GM18951 (cell line): Measurements from ENCODE around the gene DDX27.

Source experiments
- POLR2A ChIP-seq: IDR thresholded peaks from 4 replicates; pipeline ENCODE4 v1.6.1; 2011; ENCODE audit warnings: mild to moderate bottlenecking; ENCODE audit not compliant: insufficient read length, insufficient read depth; ENCODE audit errors: extremely low read depth
- in situ Hi-C: fragments of 300-500 bp; cut with MboI; formaldehyde crosslinking; loops from one replicate; pipeline ENCODE4 v1.12.0; 2022; ENCODE audit warnings: low sequenced_read_pairs, mixed read lengths, inconsistent platforms; ENCODE audit not compliant: unreplicated experiment

Gene DDX27

DNA sequence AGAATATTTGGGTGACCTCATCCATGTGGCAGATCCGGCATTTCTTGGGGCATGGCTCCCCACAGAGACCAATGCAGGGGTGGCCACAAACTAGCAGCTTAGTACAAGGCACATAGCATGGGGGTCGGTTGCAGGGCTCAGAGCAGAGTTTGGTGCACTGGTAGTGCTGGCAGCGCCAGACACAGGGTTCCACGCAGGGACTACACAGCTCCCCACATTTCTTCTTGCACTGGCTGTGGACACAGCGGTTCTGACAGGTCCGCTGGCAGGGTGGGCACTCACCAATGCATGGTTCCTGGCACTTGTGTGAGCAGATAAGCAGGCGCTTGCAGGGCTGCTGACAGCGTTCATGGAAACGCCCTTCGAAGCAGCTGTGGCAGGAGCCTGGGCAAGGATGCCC, 29.1 kb downstream of the DDX27 start:
- TF ChIP-seq POLR2A = no peak
- in situ Hi-C loops = no loop called here

- no peak for TF ChIP-seq POLR2A
- in situ Hi-C loops = no loop called here
Observed at GRCh38 chr20:49248879-49249665, 29.9 kb downstream of the DDX27 start.

DNA sequence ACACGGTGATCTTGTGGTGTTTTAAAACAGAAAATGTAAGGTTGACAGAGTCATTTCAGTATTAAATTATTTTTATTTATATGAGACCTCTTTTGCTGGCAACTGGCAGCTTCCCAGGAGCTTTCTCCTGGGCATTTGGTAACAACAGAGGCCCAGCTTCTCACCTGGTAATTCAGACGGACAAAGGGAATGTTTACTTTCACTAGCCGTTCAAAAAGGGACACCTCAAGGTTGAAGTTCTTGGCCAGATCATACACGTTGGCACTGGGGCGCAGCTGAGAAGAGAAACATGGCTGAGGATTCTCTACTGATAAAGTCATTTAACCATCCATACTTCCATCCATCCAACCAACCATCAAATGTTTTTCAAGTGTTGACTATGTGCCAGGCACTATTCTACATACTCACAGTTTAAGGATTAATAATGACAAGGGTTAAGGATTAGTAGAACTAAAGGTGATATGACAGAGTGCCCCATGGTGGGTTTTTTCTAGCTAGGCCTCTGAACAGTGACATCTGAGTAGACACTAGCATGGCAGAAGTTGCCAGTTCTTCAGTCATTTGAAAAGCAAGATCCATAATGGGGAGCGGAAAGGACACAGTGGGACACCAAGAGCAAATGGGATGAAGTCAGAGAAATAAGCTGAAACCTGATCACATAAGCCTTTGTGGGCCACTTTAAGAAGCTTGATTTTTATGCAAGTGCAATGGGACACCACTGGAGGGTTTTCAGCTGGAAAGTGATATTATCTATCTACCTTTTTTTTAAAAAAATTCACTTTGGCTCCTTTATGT, 33.5 kb downstream of the DDX27 start:
- in situ Hi-C loops = no loop called here
- no peak for TF ChIP-seq POLR2A

DNA sequence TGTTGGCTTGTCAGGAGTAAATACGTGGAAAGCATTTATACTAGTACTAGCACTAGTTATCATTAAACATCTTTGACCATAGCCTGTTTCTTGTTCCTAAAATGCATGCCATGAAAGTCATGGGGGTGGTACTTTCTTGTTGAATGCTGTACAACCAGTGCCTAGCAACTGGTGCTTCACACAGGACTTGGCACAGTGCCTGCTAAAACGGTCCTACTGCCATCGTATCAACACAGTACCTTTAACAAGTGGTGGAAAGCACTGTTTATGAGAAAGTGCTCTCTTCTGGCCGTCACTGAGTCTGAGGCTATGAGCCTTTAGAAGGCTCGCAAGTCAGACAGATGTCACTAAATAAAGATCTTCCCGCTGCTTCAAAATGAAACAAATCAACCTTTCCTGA, 37.0 kb downstream of the DDX27 start:
- in situ Hi-C loops = no loop called here
- no peak for TF ChIP-seq POLR2A

- in situ Hi-C loops = no loop called here
- TF ChIP-seq POLR2A = no peak
Observed at GRCh38 chr20:49259284-49259683, 40.1 kb downstream of the DDX27 start.

GRCh38 chr20:49259799-49260198, 40.6 kb downstream of the DDX27 start:
- TF ChIP-seq POLR2A = no peak
- in situ Hi-C loops = no loop called here

DNA sequence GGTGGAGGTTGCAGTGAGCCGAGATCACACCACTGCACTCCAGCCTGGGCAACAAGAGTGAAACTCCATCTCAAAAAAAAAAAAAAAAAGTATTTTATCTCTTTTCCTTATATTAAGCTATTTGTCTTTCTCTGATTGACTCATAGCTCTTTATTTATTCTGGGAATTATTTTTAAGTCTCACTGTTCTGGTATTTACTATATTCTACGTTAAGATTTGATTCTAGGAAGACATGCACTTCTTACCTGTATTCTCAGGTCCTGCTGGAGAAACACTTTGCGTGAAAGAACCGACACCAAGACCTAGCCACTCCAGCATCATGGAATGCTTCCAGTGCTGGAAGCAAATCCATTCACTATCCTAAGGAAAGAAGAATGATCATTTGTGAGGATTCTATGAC, 41.0 kb downstream of the DDX27 start:
- in situ Hi-C loops = no loop called here
- TF ChIP-seq POLR2A = no peak

DNA sequence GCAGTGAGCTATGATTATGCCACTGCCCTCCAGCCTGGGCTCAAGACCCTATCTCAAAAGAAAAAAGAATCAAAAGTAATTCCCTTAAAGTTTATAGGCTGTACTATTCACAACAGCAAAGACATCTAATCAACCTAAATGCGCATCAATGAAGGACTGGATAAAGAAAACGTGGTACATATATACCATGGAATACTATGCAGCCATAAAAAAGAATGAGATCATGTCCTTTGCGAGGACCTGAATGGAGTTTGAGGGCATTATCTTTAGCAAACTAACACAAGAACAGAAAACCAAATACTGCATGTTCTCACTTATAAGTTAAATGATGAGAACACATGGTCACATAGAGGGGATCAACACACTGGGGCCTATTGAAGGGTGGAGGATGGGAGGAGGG, 42.0 kb downstream of the DDX27 start:
- TF ChIP-seq POLR2A = no peak
- in situ Hi-C loops = no loop called here

DNA sequence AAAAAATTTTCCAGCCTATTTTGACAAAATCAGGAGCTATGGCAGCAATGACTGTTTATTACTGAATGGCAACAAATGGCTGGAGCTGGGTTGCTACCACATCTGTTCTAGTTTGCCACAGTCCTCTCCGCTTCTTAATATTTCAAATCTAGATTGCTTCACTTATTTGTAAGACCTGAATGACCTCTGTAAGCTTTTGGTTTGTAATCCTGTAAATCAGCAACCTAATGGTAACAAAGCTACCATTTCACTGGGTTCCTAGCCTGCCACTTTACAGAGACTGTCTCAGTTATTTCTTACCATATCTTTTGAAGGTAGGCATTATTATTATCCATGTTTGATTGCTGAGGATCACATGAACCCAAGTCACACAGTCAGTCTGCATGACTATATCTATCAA, 43.2 kb downstream of the DDX27 start:
- in situ Hi-C loops = no loop called here
- no peak for TF ChIP-seq POLR2A

GRCh38 chr20:49267327-49267726, 48.1 kb downstream of the DDX27 start:
- TF ChIP-seq POLR2A = no peak
- in situ Hi-C loops = no loop called here

DNA sequence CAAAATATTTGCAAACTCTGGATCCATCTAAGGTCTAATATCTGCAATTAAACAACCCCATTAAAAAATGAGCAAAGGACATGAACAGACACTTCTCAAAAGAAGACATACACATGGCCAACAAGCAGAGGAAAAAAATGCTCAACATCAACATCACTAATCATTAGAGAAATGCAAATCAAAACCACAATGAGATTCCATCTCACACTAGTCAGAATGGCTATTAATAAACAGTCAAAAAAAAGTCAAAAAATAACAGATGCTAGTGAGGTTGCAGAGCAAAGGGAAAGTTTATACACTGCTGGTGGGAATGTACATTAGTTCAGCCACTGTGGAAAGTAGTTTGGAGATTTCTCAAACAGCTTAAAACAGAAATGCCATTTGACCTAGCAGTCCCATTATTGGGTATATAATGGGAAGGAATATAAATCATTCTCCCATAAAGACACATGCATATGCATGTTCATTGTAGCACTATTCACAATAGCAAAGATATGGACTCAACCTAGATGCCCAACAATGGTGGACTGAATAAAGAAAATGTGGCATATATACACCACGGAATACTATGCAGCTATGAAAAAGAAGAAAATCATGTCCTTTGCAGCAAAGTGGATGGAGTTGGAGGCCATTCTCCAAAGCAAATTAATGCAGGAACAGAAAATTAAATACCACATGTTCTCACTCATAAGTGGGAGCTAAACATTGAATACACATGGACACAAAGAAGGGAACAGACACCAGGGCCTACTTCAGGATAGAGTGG, 49.6 kb downstream of the DDX27 start:
- in situ Hi-C loops = no loop called here
- TF ChIP-seq POLR2A = no peak

GRCh38 chr20:49270177-49270576, 51.0 kb downstream of the DDX27 start:
- no peak for TF ChIP-seq POLR2A
- in situ Hi-C loops = no loop called here

DNA sequence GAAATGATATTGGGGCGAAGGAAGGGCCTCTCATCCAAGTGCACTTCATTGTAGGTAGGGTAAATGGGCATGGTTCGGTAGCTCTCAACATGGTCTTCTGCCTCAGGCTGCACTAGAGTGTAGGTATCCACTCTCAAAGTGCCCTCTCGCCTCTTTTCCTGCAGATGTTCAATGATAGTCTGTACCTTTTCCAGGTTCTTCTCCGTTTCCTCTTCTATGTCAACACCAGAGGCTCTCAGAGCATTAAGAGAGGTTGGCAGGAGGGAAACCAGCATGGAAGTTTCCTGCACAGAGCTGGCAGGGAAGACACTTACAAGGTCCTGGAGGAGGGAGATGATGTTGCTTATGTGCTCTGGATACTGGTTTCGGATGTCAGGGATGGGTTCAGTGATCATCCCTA, 51.5 kb downstream of the DDX27 start:
- no peak for TF ChIP-seq POLR2A
- in situ Hi-C loops = no loop called here
